GM19351 (cell line): ENCODE measurements around the gene TMEM125.

Source experiments
- ATAC-seq: cut with Tn5 transposase; IDR thresholded peaks from one replicate; pipeline ENCODE4 v1.9.1; 2021; ENCODE audit warnings: mild to moderate bottlenecking, moderate library complexity; ENCODE audit not compliant: unreplicated experiment

The TMEM125 gene

GRCh38 chr1:43246466-43247213 is 23.1 kb upstream of the TMEM125 start:
- ATAC-seq: no peak

GRCh38 chr1:43247256-43247921 is 22.4 kb upstream of the TMEM125 start:
- ATAC-seq: no peak

DNA sequence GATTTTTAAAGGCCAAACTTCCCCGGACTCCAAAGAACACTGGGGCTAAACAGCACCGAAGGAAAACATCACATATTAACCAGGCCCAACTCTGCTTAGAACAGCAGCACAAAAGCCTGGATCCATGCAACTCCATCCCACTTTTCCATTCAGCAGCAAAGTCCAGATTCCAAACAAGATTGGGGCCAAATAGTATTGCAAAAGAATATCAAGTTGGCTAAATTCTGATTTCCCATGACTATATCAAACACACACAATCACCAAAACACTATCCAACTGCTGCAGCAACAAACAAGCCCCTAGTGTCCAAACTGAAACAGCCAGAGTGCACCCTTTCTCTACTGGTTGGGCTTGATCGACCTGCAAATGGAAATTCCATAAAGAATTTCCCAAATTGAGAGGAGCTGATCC is 19.4 kb upstream of the TMEM125 start:
- ATAC-seq: no peak

- no peak for ATAC-seq
Observed at GRCh38 chr1:43251024-43251423, 18.8 kb upstream of the TMEM125 start.

GRCh38 chr1:43252225-43252624 is 17.6 kb upstream of the TMEM125 start:
- ATAC-seq: no peak

DNA sequence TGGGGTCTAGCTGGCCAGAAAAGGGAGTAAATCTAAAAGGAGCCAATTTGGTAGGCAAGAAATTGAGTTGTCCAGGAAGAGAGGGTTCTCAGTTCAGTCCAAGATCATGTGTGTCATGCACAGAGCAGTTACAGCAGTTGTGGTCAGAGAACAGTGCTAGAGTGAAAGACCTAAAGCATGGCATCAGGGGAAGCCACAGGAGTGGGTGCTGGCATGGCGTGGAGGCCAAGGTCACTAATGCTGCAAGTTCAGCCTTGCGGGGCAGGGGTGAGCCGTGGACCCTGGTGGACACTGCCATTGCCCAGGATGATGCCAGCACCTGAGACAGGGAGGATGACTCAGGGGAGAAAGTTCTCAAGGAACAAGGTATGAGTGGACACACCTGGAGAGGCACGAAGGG is 16.6 kb upstream of the TMEM125 start:
- no peak for ATAC-seq

- ATAC-seq: no peak
Observed at GRCh38 chr1:43253876-43254275, 15.9 kb upstream of the TMEM125 start.

GRCh38 chr1:43255438-43256210 is 14.2 kb upstream of the TMEM125 start:
- ATAC-seq: no peak

GRCh38 chr1:43256675-43257570 is 12.9 kb upstream of the TMEM125 start:
- ATAC-seq: no peak

GRCh38 chr1:43258370-43258769 is 11.4 kb upstream of the TMEM125 start:
- no peak for ATAC-seq

GRCh38 chr1:43265431-43265830 is 4.4 kb upstream of the TMEM125 start:
- ATAC-seq: no peak

DNA sequence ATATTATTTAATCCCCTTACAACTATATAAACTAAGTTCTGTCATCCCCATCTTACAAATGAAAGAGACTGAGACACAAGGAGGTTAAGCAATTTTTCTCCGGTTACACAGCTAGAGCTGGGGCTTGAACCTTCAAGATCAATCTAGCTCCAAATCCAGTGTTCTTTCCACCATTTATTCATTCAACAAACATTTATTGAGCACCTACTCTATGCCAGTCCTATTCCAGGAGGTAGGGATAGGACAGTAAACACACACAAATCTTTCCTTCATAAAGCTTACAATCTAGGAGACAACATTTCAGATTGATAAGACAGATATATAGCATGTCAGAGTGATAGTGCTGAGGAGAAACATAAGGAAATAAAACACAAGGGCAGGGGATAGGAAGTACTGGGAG is 2.9 kb upstream of the TMEM125 start:
- no peak for ATAC-seq

DNA sequence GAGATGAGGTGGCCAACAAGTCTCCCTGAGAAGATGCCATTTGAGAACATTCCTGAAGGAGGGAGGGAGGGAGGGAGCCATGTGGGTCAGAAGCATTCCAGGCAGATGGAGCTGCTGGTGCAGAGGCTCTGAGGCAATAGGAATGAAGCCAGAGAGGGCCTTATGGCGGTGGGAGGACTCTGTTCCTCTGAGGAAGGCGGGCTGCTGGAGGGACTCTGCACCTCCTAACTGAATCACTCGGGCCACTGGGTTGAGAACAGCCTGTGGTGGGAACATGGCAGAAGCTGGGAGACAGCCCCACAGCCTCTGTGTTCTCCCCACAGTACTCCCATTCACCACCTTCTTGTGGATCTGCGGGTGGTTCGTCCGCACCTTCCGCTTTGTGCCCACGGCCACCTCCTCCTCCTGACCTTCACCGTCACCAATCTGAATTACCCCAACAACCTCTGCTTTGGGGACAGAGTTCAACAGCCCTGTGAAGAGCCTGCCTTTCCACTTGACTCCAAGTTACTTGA is 2.4 kb upstream of the TMEM125 start:
- no peak for ATAC-seq

DNA sequence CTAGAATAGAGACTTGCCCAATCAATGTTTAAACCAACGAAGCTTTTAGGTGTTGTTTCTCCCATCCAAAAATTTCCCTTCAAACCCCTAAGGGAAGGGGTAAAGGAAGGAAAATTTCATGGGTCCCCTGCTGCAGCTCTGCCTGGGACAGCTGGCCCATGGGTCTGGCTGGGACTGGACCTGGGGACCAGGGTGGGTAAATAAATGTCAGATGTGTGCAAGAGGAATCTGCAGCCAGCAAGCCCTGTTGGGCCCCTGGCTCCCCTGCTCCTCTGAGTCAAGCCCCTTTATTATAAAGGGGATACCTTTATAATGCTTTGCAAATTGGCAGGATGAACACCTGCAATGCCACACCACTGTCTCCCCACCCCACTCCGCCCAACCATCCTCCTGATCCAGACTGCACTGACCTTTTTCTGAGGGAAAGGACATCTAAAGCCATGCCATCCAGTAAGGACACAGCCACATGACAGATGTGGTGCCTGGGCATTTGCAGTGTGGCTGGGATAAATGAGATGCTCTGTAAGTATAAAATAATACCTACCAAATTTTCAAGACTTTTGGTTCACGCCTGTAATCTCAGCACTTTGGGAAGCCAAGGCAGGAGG is 1.9 kb upstream of the TMEM125 start:
- no peak for ATAC-seq

GRCh38 chr1:43270421-43271095 is 775 bp downstream of the TMEM125 start:
- no peak for ATAC-seq

- no peak for ATAC-seq
Observed at GRCh38 chr1:43271186-43272118, 1.7 kb downstream of the TMEM125 start.

DNA sequence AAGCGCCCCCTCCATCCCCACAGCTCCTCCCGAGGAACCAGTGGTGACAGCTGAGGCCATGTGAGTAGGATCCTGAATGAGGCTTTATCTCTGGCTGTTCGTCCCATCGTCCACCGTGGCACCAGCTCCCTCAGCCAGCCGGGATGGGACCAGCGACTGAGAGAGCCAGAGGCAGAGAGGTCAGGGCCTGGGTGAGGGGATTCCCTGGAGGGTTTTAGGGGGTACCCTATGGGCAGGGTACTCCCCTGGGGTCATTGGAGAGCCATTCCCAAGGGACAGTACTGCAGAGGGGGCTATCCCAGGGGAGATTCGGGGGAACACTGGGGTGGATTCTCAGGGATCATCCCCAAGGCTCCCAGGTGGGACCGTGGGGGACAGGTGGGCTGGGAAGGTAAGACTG is 2.4 kb downstream of the TMEM125 start:
- no peak for ATAC-seq
